Stimulated activated CD8-positive, alpha-beta memory T cell treated with anti-CD3 and anti-CD28 coated beads, Interleukin-2, amount 100 ng/mL, for 48 hours (primary cell): Measurements from ENCODE around the gene BSCL2.
"Not testable (repeated sequence)": the region's sequence is repeated elsewhere in the genome, so short reads cannot be mapped to it uniquely, and the experiment has no call there.

Experiments used
- DNase-seq, 2 donors: peaks; one replicate each; pipeline ENCODE4 v3.0.0-alpha.2; 2020; ENCODE audit warnings: low read depth in 2 of 2

The BSCL2 gene

DNA sequence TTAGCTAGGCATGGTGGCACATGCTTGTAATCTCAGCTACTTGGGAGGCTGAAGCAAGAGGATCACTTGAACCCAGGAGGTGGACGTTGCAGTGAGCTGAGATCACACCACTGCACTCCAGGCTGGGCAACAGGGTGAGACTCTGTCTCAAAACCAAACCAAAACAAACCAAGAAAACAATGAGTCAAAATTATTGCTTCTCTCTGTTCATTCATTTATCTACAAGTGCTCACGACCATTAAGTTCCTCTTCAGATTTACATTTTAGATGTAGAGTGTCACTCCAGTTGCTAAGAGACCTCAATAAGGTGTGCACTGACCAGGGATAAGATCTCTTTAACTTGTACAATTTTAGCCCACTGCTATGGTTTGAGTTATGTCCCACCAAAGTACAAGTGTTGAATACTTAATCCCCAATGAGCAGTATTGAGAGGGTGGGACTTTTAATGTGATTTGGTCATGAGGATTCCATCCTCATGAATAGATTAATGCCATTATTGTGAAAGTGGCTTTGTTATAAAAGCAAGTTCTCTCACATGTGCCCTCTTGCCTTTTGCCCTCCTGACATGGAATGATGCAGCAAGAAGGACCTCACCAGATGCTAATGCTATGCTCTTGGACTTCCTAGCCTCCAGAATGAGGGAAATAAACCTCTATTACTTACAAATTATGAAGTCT, 12.2 kb upstream of the BSCL2 start:
- DNase-seq, result no peak

GRCh38 chr11:62716816-62717215, 9.6 kb upstream of the BSCL2 start:
- no peak for DNase-seq

GRCh38 chr11:62716206-62716605, 9.0 kb upstream of the BSCL2 start:
- DNase-seq, result no peak

- DNase-seq, result no peak
Measured at GRCh38 chr11:62715150-62716130, 8.2 kb upstream of the BSCL2 start.

DNA sequence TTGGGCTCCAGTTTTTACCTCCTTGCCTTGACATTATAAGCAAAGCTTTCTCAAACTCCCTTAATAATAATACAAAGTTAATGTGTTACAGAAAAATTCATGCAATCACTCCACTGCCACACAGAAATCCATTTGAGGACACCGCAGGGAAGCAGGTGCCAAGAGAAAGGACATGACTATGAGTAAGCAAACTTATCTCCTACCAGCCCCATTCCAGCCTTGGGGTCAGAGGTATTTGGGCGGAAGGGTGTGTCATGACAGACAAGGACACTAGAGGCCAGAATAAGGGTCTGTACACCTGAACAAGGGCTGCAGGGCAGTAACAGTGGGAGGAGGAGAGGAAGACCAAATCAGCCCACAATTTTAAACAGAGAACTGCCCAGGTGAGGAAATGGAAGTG, 6.1 kb upstream of the BSCL2 start:
- no peak for DNase-seq

GRCh38 chr11:62712861-62713260, 5.6 kb upstream of the BSCL2 start:
- DNase-seq, result no peak

DNA sequence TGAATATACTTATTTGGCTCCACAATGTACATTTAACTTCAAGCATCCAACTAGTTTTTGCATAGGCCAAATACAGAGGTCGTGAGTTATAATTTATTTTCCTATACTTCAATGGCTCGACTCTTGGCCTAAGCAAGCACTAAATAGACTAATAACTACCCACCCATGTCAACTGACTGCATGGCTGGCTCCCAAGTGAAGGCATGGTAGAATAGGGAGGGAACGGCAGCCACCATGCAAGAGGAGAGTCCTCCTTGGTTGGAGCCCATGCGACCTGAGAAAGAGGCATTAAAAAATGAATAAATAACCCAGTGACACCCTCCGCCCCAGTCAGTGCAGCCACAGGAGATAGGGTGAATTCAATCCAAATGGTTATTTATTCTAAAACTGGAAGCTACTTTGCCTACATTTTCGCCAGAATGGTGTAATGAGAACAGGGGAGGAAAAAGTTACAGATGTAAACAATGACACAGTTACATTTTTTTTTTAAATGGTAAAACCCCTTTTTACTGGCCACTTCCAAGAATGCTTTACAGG, 5.1 kb upstream of the BSCL2 start:
- no peak for DNase-seq

- DNase-seq, result no peak
Measured at GRCh38 chr11:62710001-62710345, 2.7 kb upstream of the BSCL2 start.

- peak; percentile 86 to 91 for DNase-seq
Measured at GRCh38 chr11:62709247-62710000, 2.2 kb upstream of the BSCL2 start.

- peak in 1 of 2 donors; percentile 33 for DNase-seq
Measured at GRCh38 chr11:62708793-62709192, 1.6 kb upstream of the BSCL2 start.

DNA sequence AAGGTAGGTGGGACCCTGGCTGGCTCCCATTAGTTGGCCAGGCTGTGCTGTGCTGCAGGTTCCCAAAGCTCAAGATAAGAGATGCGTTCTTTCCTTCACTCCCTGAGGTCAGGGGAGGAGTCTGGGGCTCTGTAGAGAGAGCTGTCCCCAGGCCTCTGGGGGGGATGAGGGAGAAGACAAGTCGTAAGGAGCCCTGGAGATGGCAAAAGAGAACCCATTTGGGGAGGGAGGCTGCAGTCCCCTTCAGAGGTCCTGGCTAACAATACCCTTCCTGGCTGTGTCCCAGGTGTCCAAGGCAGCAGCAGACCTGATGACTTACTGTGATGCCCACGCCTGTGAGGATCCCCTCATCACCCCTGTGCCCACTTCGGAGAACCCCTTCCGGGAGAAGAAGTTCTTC, 1.2 kb upstream of the BSCL2 start:
- DNase-seq, result no peak

GRCh38 chr11:62706850-62707247, 375 bp downstream of the BSCL2 start:
- DNase-seq, result no peak

- DNase-seq, result peak; percentile 94 to 97
Measured at GRCh38 chr11:62705880-62706849, 1.1 kb downstream of the BSCL2 start.

DNA sequence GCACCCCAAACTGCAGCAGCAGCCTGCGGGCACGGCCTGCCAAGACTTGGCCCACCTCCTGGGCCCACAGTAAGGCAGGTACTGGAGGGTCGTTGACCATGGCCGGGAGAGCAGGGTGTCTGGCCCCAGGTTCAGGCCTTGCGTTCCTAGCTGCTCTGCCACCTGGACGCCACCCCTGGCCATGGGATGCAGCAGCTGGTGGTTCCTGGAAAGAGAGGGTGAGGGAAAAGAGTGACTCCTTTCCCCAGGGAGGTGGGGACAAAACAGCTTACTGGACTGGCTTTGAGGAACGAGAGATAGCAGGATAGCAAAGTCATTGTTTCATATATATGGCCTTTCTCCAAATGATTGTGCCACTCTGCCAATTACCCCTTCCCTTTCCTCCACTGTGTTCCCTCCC, 1.8 kb downstream of the BSCL2 start:
- no peak for DNase-seq

DNA sequence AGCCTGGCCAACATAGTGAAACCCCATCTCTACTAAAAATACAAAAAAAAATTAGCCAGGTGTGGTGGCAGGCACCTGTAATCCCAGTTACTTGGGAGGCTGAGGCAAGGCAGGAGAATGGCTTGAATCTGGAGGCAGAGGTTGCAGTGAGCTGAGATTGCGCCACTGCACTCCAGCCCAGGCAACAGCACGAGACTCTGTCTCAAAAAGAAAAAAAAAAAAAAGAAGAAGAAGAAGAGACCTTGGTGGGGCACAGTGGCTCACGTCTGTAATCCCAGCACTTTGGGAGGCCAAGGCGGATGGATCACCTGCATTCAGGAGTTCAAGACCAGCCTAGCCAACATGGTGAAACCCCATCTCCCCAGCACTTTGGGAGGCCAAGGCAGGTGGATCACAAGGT, 3.3 kb downstream of the BSCL2 start:
- DNase-seq, result not testable (repeated sequence)

DNA sequence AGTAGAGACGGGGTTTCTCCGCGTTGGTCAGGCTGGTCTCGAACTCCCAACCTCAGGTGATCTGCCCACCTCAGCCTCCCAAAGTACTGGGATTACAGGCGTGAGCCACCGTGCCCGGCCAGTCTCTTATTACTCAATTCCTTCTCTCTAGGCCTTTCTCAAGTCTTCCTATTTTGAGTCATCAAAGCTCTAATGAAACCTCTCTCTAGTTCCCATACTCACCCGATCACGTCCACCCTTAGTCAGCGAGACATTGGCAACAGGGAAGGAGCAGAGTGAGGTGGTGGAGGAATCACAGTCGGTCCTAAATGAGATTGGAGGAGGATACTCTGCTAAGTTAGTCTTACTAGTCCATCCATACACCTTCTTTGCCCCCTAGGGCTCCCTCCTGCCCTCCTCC, 5.0 kb downstream of the BSCL2 start:
- DNase-seq, result no peak

DNA sequence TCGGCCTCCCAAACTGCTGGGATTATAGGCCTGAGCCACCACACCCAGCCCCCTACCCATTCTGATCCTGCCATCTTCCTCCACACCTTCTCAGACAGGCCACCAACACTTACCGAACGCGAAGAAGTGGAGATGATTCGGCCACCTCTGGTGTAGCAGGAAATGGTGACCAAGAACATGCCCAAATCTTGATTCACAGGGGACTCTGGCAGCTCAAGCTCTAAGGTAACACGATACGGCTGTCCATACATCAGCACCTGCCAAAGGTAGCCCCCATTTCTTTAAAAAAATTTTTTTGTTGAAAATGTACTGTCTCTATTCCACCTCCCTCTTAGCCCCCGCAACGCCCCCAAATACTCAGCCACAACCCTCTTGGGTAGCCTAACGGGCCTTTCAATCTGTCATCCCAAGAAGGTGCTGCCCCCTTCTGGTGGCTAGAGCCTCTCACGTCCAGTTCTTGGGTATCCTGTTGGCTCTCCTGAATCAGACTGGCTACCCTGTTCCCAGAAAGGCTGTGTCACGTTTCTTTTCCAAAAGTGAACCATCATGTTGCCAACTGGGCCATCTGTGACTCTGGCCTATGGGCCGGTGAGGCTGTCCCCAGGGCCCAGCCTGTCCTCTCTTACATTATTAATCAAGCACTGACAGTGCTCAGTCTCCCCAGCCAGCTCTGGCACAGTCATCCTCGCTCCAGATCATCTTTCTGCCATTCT, 12.6 kb downstream of the BSCL2 start:
- peak; percentile 46 to 55 for DNase-seq

GRCh38 chr11:62693624-62694023, 13.6 kb downstream of the BSCL2 start:
- not testable (repeated sequence) for DNase-seq

DNA sequence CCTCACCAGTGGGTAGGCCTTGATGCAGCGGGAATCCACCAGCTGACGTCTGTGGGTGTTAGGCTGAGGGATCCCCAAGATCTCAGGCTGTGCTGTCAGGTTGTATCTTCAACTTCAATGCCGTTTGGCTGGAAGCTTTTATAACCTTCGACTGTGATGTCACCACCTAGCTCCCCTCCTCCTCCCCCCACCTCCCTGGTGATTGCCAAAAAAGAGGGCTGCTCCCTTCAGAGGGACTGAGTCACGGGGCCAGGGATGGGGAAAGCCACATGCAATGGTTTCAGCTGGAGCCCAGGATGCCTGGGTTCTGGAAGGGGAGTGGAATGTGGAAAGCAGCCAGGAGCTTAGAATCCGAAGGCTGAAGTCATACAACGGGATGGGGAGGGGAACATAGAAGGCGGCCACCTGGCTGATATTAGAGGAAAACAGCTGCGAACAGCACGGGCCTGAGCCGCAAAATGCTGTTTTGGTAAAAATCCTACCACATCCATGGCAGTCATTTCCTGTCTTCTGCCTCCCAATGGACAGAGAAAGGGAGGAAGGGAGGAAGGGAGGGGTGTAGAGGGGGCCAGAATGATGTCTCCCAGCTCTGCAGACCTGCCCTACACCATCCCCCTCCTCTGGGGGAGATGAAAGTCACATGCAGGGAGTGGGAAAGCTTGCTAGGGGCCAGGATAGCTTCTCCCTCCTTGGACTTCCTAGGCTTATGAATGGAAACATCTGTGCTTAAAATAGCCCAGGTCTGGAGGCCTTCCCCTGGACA, 17.6 kb downstream of the BSCL2 start, which contains the start of gene LRRN4CL:
Gene LRRN4CL, minus strand, starts transcription at position 110 of the 763 bp plus-strand sequence. CDS start 1,022 bp downstream, outside the sequence.
- DNase-seq, result no peak
